ENCODE measurements around the gene FAM3C. TPM values are rescaled to one million over a fixed set of nuclear protein-coding genes. Genes with fewer than 3 reads are reported as not detected.

Gene FAM3C
- total and polyA plus RNA-seq, 2 of the 4 experiments (the other 2 are of a cell fraction), result 11.5 to 45.8 TPM

DNA sequence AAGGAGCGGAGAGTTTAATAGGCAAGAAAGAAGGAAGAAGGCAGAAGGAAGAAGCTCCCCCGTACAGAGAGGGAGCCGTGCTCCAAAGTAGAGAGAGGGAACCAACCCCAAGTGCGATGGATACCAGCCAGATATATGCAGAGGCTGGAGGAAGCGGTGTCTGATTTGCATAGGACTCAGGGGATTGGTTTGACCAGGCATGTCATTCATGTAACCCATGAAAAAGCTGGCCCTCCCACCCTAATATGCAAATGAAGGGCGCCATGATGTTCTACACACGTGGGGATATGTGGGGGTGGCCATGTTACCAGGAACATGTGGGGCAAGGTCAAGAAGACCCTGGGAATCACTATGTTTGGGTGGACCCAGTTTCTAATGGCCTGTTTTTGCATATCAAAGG is 40.6 kb upstream of the FAM3C start:
- no peaks in the 10 kb centered on the region for H3K79me1 ChIP-seq (ENCODE audit: low read depth in 1 of 2, low read length in 2 of 2)
- no peak overlapping the region for H2BK15ac ChIP-seq (ENCODE audit: low read depth, low read length)
- H2BK5ac ChIP-seq (ENCODE audit: low read depth, low read length, poor library complexity, severe bottlenecking), result no peak overlapping the region
- no peak overlapping the region for H4K91ac ChIP-seq (ENCODE audit: insufficient read depth, low read depth, low read length)
- no peak overlapping the region for H2AK9ac ChIP-seq (replicated peaks; ENCODE audit: low read depth, low read length, poor library complexity)
- POLR2A ChIA-PET (ENCODE audit: unreplicated experiment), result no interaction called here
- H3K18ac ChIP-seq (ENCODE audit: low read depth, low read length), result no peak overlapping the region
- no peaks in the 10 kb centered on the region for H3K36me3 ChIP-seq (ENCODE audit: control insufficient read depth, insufficient read depth, low read length)
- no peak overlapping the region for H3K23ac ChIP-seq (ENCODE audit: low read depth, low read length)
- no peaks in the 10 kb centered on the region for H3K9me3 ChIP-seq (ENCODE audit: control insufficient read depth, insufficient read depth, low read length)
- no peak overlapping the region for H4K5ac ChIP-seq (ENCODE audit: low read depth, low read length)
- in situ Hi-C loops (cut with MboI; ENCODE audit: low sequenced_read_pairs) (no loop called here), dilution Hi-C loops (cut with HindIII; ENCODE audit: low sequenced_read_pairs, unreplicated experiment) (no loop called here), intact Hi-C loops (cut with micrococcal nuclease) (no loop called here)
- no peak overlapping the region for H3K4me3 ChIP-seq (ENCODE audit: insufficient read depth, low read depth, low read length)
- no peak overlapping the region for H4K8ac ChIP-seq (ENCODE audit: low read depth in 2 of 2, low read length in 2 of 2)
- no peak overlapping the region for H2BK120ac ChIP-seq (ENCODE audit: low read depth, low read length)
- H3K4me1 ChIP-seq (ENCODE audit: control insufficient read depth, insufficient read depth, low read length), result peaks cover 9% of the 10 kb centered on the region
- H3K14ac ChIP-seq (replicated peaks; ENCODE audit: low read depth, low read length), result no peak overlapping the region
- no peaks in the 10 kb centered on the region for H4K20me1 ChIP-seq (ENCODE audit: insufficient read depth, low read length)
- 82% methylated on average over 2 of the region's 7 CpGs; no CpG with 5 or more reads in 1 of the 2 experiments for WGBS, 2 experiments (ENCODE audit: extremely low coverage in 2 of 2, insufficient read length in 1 of 2)
- no peak overlapping the region for H3K56ac ChIP-seq (ENCODE audit: extremely low read depth, insufficient read depth, low read length)
- H3K27me3 ChIP-seq (ENCODE audit: control insufficient read depth, insufficient read depth, low read length), result no peaks in the 10 kb centered on the region
- H3K4me2 ChIP-seq (ENCODE audit: low read depth, low read length), result no peak overlapping the region
- H3K9me1 ChIP-seq (ENCODE audit: insufficient read depth, low read length), result no peaks in the 10 kb centered on the region
- H3K4ac ChIP-seq (ENCODE audit: low read depth, low read length), result no peak overlapping the region
- H3K27ac ChIP-seq (ENCODE audit: insufficient read depth, low read length), result no peak overlapping the region
- ATAC-seq (ENCODE audit: low read depth), result no peak
- no peak overlapping the region for H3K9ac ChIP-seq (ENCODE audit: low read depth, low read length)
- CTCF ChIA-PET, result no interaction called here
- H2AK5ac ChIP-seq (ENCODE audit: low read depth, low read length), result no peak overlapping the region
- DNase-seq, result no peak
- no TSS peak for BruUV-seq (replicated peaks)
- TF ChIP-seq MAZ (IDR thresholded peaks at IDR 0.05; ENCODE audit: borderline replicate concordance, low read depth, low read length) (no peak), CHD1 (IDR thresholded peaks at IDR 0.05; ENCODE audit: low read depth, low read length) (no peak), FOS (IDR thresholded peaks at IDR 0.05; ENCODE audit: low read depth, low read length) (no peak), RAD21 (IDR thresholded peaks at IDR 0.05; ENCODE audit: low read length) (no peak), MAFK (IDR thresholded peaks at IDR 0.05; ENCODE audit: low read depth, low read length) (no peak), CEBPB (IDR thresholded peaks at IDR 0.05; ENCODE audit: low read depth, low read length) (no peak), MXI1 (IDR thresholded peaks at IDR 0.05; ENCODE audit: borderline replicate concordance, low read depth, low read length) (no peak), RCOR1 (IDR thresholded peaks at IDR 0.05; ENCODE audit: insufficient replicate concordance, low read length) (no peak), SMC3 (IDR thresholded peaks at IDR 0.05; ENCODE audit: low read depth, low read length) (no peak), RFX5 (IDR thresholded peaks at IDR 0.05; ENCODE audit: low read depth, low read length) (no peak), NFE2L2 (IDR thresholded peaks at IDR 0.05; ENCODE audit: low read depth, low read length) (no peak), POLR2A (IDR thresholded peaks at IDR 0.05; ENCODE audit: low read depth, low read length) (no peak), BHLHE40 (IDR thresholded peaks at IDR 0.05; ENCODE audit: low read depth, low read length) (no peak), CTCF (conservative IDR thresholded peaks at IDR 0.05; ENCODE audit: low read depth, low read length) (no peak)
- TF ChIP-seq, protein P1, sequence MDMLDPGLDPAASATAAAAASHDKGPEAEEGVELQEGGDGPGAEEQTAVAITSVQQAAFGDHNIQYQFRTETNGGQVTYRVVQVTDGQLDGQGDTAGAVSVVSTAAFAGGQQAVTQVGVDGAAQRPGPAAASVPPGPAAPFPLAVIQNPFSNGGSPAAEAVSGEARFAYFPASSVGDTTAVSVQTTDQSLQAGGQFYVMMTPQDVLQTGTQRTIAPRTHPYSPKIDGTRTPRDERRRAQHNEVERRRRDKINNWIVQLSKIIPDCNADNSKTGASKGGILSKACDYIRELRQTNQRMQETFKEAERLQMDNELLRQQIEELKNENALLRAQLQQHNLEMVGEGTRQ (IDR thresholded peaks at IDR 0.05; ENCODE audit: low read depth, low read length), result no peak
- TF ChIP-seq, protein P2, sequence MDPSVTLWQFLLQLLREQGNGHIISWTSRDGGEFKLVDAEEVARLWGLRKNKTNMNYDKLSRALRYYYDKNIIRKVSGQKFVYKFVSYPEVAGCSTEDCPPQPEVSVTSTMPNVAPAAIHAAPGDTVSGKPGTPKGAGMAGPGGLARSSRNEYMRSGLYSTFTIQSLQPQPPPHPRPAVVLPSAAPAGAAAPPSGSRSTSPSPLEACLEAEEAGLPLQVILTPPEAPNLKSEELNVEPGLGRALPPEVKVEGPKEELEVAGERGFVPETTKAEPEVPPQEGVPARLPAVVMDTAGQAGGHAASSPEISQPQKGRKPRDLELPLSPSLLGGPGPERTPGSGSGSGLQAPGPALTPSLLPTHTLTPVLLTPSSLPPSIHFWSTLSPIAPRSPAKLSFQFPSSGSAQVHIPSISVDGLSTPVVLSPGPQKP (IDR thresholded peaks at IDR 0.05; ENCODE audit: borderline replicate concordance, low read depth, low read length), result no peak
- no peak overlapping the region for H2BK20ac ChIP-seq (ENCODE audit: low read depth, low read length)
- no peak overlapping the region for H2AFZ ChIP-seq (replicated peaks; ENCODE audit: low read length, poor library complexity)

Measured in IMR-90 (cell line).